Natural killer cell (primary cell): ENCODE measurements around the gene LRP3. TPM values are rescaled to one million over a fixed set of nuclear protein-coding genes. Genes with fewer than 3 reads are reported as not detected.

Experiments used
- ATAC-seq, 3 donors: fragments of 150-1000 bp in 2 of 3; fragments of 200-7000 bp in 1 of 3; cut with Tn5 transposase; 1 replicate in 1 of 3; 2 replicates in 2 of 3; pipeline ENCODE4 v1.10.0; 2021; ENCODE audit warnings: mild to moderate bottlenecking in 2 of 3, moderate library complexity in 2 of 3
- DNase-seq, 2 donors: peaks; one replicate each; pipeline versions ENCODE4 v3.0.0 to v3.0.0-alpha.2; 2013 to 2021; ENCODE audit warnings: mixed read lengths in 1 of 2
- H3K27ac ChIP-seq: one replicate; pipeline ENCODE4 v1.5.1; 2013; ENCODE audit warnings: mild to moderate bottlenecking, low read length
- H3K27me3 ChIP-seq: one replicate; pipeline ENCODE4 v1.6.1; 2013; ENCODE audit warnings: low read length; ENCODE audit not compliant: control insufficient read depth, insufficient read depth
- H3K36me3 ChIP-seq: one replicate; pipeline ENCODE4 v1.6.1; 2013; ENCODE audit warnings: low read length; ENCODE audit not compliant: control insufficient read depth, insufficient read depth
- H3K4me1 ChIP-seq: one replicate; pipeline ENCODE4 v1.6.1; 2013; ENCODE audit warnings: low read length; ENCODE audit not compliant: control insufficient read depth, insufficient read depth
- H3K4me3 ChIP-seq: one replicate; pipeline ENCODE4 v1.5.1; 2013; ENCODE audit warnings: low read length
- H3K9me3 ChIP-seq: one replicate; pipeline ENCODE4 v1.6.1; 2013; ENCODE audit warnings: low read length; ENCODE audit not compliant: control insufficient read depth, insufficient read depth
- H3K27ac Mint-ChIP-seq, 2 donors: one replicate each; pipeline ENCODE4 v1.8.0; 2022; ENCODE audit warnings: mild to moderate bottlenecking in 2 of 2, mixed read lengths in 2 of 2, moderate library complexity in 1 of 2
- H3K27me3 Mint-ChIP-seq, 2 donors: one replicate each; pipeline ENCODE4 v1.8.0; 2022; ENCODE audit warnings: low read depth in 2 of 2, mixed read lengths in 2 of 2
- H3K36me3 Mint-ChIP-seq: one replicate; pipeline ENCODE4 v1.8.0; 2022; ENCODE audit warnings: mixed read lengths
- H3K4me1 Mint-ChIP-seq, 2 donors: one replicate each; pipeline ENCODE4 v1.8.0; 2022; ENCODE audit warnings: mixed read lengths in 2 of 2
- H3K4me3 Mint-ChIP-seq: one replicate; pipeline ENCODE4 v1.8.0; 2022; ENCODE audit warnings: mild to moderate bottlenecking, moderate library complexity, mixed read lengths
- H3K9me3 Mint-ChIP-seq, 2 donors: one replicate each; pipeline ENCODE4 v1.8.0; 2022; ENCODE audit warnings: mixed read lengths in 2 of 2
- WGBS: methylation state at CpG from one replicate; pipeline ENCODE4 v1.1.7; 2013; ENCODE audit warnings: missing lambda C conversion rate; ENCODE audit not compliant: insufficient coverage; 5-methylcytosine and 5-hydroxymethylcytosine counted together
- intact Hi-C: fragments of 100-400 bp; cut with micrococcal nuclease; formaldehyde crosslinking; loops from one replicate; pipeline ENCODE4 v1.14.2; 2022
- total RNA-seq, 4 donors: library from RNA; stranded (reverse); fragments of 120-200 nt in 1 of 4; gene quantifications; one replicate each; pipeline versions ENCODE4 v1.2.3 to v1.2.4, GENCODE V29; 2013 to 2022
- TF ChIP-seq, protein P1 (sequence below): fragments of 200-600 bp; IDR thresholded peaks from one replicate; pipeline ENCODE4 v1.8.0; 2022; ENCODE audit warnings: antibody characterized with exemption

Gene LRP3
- total RNA-seq, 3 donors from 2014 or later (not counting 1 experiment from before 2014, with no cell fraction given), result 0.33 to 0.38 TPM; not detected in 1

GRCh38 chr19:33204136-33204973, 10.2 kb downstream of the LRP3 start:
- DNase-seq (no peak), ATAC-seq (no peak)
- no peaks in the 10 kb centered on the region for H3K4me1 Mint-ChIP-seq
- WGBS, result 93% methylated on average over 32 of the region's 32 CpGs
- Histone ChIP-seq H3K4me1 (no peaks in the 10 kb centered on the region), H3K4me3 (no peak overlapping the region), H3K27me3 (no peaks in the 10 kb centered on the region), H3K27ac (no peak overlapping the region), H3K36me3 (no peaks in the 10 kb centered on the region), H3K9me3 (no peaks in the 10 kb centered on the region)
- H3K9me3 Mint-ChIP-seq, result no peaks in the 10 kb centered on the region
- no peak overlapping the region for H3K4me3 Mint-ChIP-seq
- no peaks in the 10 kb centered on the region for H3K27me3 Mint-ChIP-seq
- no peaks in the 10 kb centered on the region for H3K36me3 Mint-ChIP-seq
- intact Hi-C loops, result no loop called here
- TF ChIP-seq, protein P1, sequence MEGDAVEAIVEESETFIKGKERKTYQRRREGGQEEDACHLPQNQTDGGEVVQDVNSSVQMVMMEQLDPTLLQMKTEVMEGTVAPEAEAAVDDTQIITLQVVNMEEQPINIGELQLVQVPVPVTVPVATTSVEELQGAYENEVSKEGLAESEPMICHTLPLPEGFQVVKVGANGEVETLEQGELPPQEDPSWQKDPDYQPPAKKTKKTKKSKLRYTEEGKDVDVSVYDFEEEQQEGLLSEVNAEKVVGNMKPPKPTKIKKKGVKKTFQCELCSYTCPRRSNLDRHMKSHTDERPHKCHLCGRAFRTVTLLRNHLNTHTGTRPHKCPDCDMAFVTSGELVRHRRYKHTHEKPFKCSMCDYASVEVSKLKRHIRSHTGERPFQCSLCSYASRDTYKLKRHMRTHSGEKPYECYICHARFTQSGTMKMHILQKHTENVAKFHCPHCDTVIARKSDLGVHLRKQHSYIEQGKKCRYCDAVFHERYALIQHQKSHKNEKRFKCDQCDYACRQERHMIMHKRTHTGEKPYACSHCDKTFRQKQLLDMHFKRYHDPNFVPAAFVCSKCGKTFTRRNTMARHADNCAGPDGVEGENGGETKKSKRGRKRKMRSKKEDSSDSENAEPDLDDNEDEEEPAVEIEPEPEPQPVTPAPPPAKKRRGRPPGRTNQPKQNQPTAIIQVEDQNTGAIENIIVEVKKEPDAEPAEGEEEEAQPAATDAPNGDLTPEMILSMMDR, result no peak
- H3K27ac Mint-ChIP-seq, result no peak overlapping the region

GRCh38 chr19:33205110-33205509, 11.0 kb downstream of the LRP3 start:
- H3K36me3 ChIP-seq, result no peaks in the 10 kb centered on the region
- no peaks in the 10 kb centered on the region for H3K4me1 ChIP-seq
- H3K27me3 Mint-ChIP-seq, result no peaks in the 10 kb centered on the region
- H3K4me3 Mint-ChIP-seq, result no peak overlapping the region
- 96% methylated on average over 27 of the region's 27 CpGs for WGBS
- no peak overlapping the region for H3K4me3 ChIP-seq
- DNase-seq (no peak), ATAC-seq (no peak)
- H3K36me3 Mint-ChIP-seq, result no peaks in the 10 kb centered on the region
- no peaks in the 10 kb centered on the region for H3K9me3 ChIP-seq
- no peaks in the 10 kb centered on the region for H3K27me3 ChIP-seq
- no peak overlapping the region for H3K27ac Mint-ChIP-seq
- no peaks in the 10 kb centered on the region for H3K9me3 Mint-ChIP-seq
- H3K4me1 Mint-ChIP-seq, result no peaks in the 10 kb centered on the region
- no peak overlapping the region for H3K27ac ChIP-seq
- TF ChIP-seq, protein P1, result no peak
- intact Hi-C loops, result no loop called here

DNA sequence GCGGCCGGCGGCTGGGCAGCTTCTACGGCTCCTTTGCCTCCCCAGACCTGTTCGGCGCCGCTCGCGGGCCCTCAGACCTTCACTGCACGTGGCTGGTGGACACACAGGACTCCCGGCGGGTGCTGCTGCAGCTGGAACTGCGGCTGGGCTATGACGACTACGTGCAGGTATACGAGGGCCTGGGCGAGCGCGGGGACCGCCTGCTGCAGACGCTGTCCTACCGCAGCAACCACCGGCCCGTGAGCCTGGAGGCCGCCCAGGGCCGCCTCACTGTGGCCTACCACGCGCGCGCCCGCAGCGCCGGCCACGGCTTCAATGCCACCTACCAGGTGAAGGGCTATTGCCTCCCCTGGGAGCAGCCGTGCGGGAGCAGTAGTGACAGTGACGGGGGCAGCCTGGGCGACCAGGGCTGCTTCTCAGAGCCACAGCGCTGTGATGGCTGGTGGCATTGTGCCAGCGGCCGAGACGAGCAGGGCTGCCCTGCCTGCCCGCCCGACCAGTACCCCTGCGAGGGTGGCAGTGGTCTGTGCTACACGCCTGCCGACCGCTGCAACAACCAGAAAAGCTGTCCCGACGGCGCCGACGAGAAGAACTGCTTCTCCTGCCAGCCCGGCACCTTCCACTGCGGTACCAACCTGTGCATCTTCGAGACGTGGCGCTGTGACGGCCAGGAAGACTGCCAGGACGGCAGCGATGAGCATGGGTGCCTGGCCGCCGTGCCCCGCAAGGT, 11.6 kb downstream of the LRP3 start:
- Histone ChIP-seq H3K27me3 (no peaks in the 10 kb centered on the region), H3K36me3 (no peaks in the 10 kb centered on the region), H3K4me1 (no peaks in the 10 kb centered on the region), H3K27ac (no peak overlapping the region), H3K9me3 (no peaks in the 10 kb centered on the region), H3K4me3 (no peak overlapping the region)
- DNase-seq, result no peak
- WGBS, result 95% methylated on average over 64 of the region's 64 CpGs
- Mint-ChIP-seq H3K27ac (no peak overlapping the region), H3K36me3 (no peaks in the 10 kb centered on the region), H3K4me3 (no peak overlapping the region), H3K9me3 (no peaks in the 10 kb centered on the region), H3K4me1 (no peaks in the 10 kb centered on the region), H3K27me3 (no peaks in the 10 kb centered on the region)
- intact Hi-C loops, result no loop called here
- no peak for ATAC-seq
- TF ChIP-seq, protein P1, result no peak
